Measurements from ENCODE around the gene ATP4A. TPM values are rescaled to one million over a fixed set of nuclear protein-coding genes. Genes with fewer than 3 reads are reported as not detected.

ATP4A gene
- total RNA-seq, 2 donors from 2014 or later = 0.18 TPM; not detected in 1

DNA sequence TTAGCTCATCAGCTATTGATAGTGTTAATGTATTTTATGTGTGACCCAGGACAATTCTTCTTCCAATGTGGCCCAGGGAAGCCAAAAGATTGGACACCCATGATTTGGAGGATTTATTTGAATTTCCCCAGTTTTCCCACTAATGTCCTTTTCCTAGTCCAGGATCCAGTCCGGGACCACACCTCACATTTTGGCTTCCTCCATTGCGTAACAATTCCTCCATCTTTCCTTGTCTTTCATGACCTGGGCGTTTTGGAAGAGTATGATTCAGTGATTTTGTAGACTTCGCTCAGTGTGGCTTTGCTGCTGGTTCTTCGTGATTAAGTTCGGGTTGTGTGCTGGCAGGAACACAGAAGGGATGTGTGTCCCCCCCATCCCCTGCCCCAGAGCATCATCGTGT lies 3.3 kb upstream of the ATP4A start:
- no peaks in the 10 kb centered on the region for H3K9me3 Mint-ChIP-seq
- DNase-seq = no peak

DNA sequence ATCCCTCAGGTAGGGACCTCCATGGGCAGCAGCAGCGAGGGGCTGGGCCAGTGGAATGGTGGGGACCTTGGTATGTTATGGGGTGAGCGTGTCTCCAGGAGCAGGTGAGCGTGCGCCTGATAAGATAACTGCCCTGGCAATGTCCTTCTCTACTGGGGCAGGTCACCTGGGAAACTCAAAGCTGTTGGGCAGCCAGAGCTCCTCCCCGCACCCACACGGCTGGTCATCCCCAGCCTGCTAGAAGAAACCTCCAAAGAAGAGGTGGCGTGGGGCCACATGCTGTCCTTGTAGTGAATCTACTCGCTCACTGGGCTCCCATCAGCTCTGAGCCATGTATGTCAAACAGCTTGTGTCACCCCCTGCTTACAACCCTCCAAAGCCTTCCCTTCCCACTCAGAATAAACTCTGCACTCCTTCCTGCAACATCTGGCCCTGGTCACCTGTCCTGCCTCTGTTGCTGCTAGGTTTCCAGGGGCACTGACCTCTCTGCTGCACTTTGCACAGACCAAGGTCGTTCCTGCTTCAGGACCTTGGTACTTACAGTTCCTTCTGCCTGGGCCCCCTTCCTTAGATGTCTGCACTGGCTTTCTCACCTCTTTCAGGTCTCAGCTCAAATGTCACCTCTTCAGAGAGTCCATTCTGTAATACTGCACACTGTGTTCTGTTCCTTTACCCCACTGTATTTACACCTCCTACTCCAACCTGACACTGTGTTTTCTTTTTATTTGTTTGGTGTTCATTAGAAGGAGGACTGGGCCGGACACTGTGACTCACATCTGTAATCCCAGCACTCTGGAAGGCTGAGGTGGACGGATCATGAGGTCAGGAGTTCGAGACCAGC lies 1.8 kb upstream of the ATP4A start:
- no peaks in the 10 kb centered on the region for H3K36me3 Mint-ChIP-seq (ENCODE audit: low read depth)
- peaks cover 7% of the 10 kb centered on the region for H3K4me1 Mint-ChIP-seq
- WGBS, 2 experiments (ENCODE audit: insufficient coverage in 1 of 2, insufficient read length in 1 of 2) = 84 to 86% methylated on average over 5 to 12 of the region's 12 CpGs

More for the DNA sequence above, 3.3 kb upstream of the ATP4A start:
- WGBS, 2 experiments (ENCODE audit: insufficient coverage in 1 of 2, insufficient read length in 1 of 2) = 98 to 100% methylated on average over 1 to 7 of the region's 7 CpGs
- H3K4me1 Mint-ChIP-seq = peaks cover 7% of the 10 kb centered on the region
- Histone ChIP-seq H3K4me1 (ENCODE audit: control insufficient read depth, insufficient read depth, low read length) (no peaks in the 10 kb centered on the region), H3K4me3 (ENCODE audit: low read length) (no peak overlapping the region), H3K36me3 (ENCODE audit: control insufficient read depth, insufficient read depth, low read length) (no peaks in the 10 kb centered on the region), H3K27me3 (ENCODE audit: control insufficient read depth, insufficient read depth, low read length, poor library complexity, severe bottlenecking) (peaks cover 2% of the 10 kb centered on the region), H3K27ac (ENCODE audit: low read depth, low read length) (no peak overlapping the region), H3K9ac (ENCODE audit: extremely low read depth, low read length, poor library complexity, severe bottlenecking) (no peak overlapping the region), H3K9me3 (ENCODE audit: control insufficient read depth, low read length) (no peaks in the 10 kb centered on the region)
- TF ChIP-seq, protein P1, sequence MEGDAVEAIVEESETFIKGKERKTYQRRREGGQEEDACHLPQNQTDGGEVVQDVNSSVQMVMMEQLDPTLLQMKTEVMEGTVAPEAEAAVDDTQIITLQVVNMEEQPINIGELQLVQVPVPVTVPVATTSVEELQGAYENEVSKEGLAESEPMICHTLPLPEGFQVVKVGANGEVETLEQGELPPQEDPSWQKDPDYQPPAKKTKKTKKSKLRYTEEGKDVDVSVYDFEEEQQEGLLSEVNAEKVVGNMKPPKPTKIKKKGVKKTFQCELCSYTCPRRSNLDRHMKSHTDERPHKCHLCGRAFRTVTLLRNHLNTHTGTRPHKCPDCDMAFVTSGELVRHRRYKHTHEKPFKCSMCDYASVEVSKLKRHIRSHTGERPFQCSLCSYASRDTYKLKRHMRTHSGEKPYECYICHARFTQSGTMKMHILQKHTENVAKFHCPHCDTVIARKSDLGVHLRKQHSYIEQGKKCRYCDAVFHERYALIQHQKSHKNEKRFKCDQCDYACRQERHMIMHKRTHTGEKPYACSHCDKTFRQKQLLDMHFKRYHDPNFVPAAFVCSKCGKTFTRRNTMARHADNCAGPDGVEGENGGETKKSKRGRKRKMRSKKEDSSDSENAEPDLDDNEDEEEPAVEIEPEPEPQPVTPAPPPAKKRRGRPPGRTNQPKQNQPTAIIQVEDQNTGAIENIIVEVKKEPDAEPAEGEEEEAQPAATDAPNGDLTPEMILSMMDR (conservative IDR thresholded peaks at IDR 0.05) = no peak
- H3K36me3 Mint-ChIP-seq (ENCODE audit: low read depth) = no peaks in the 10 kb centered on the region
- H3K4me3 Mint-ChIP-seq = no peak overlapping the region
- H3K27me3 Mint-ChIP-seq (ENCODE audit: insufficient read depth) = peaks cover 30% of the 10 kb centered on the region
- no peak overlapping the region for H3K27ac Mint-ChIP-seq

DNA sequence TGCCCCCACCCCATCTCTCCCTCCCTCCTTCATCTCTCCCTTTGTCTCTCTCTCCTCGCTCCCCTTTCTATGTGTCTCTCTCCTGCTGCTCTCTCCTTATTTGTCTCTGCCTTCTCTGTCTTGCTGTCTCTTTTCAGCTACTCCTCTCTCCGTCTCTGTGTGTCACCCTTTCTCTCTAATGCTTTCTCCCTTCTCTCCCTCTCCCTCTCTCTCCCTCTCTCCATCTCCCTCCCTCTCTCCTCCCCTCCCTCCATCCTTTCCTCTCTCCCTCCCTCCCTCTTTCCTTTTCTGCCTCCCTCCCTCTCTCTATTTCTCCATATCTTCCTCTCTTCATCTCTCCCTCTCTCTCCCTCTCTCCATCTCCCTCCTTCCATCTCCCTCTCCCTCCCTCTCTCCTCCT lies 682 bp downstream of the ATP4A start:
- Histone ChIP-seq H3K4me1 (ENCODE audit: control insufficient read depth, insufficient read depth, low read length) (no peaks in the 10 kb centered on the region), H3K9ac (ENCODE audit: extremely low read depth, low read length, poor library complexity, severe bottlenecking) (no peak overlapping the region), H3K4me3 (ENCODE audit: low read length) (no peak overlapping the region), H3K27ac (ENCODE audit: low read depth, low read length) (no peak overlapping the region), H3K36me3 (ENCODE audit: control insufficient read depth, insufficient read depth, low read length) (no peaks in the 10 kb centered on the region), H3K9me3 (ENCODE audit: control insufficient read depth, low read length) (no peaks in the 10 kb centered on the region), H3K27me3 (ENCODE audit: control insufficient read depth, insufficient read depth, low read length, poor library complexity, severe bottlenecking) (peaks cover 23% of the 10 kb centered on the region)
- Mint-ChIP-seq H3K4me1 (no peaks in the 10 kb centered on the region), H3K27me3 (ENCODE audit: insufficient read depth) (peaks cover 60% of the 10 kb centered on the region), H3K36me3 (ENCODE audit: low read depth) (no peaks in the 10 kb centered on the region), H3K9me3 (no peaks in the 10 kb centered on the region), H3K27ac (no peak overlapping the region), H3K4me3 (no peak overlapping the region)
- TF ChIP-seq, protein P1 (conservative IDR thresholded peaks at IDR 0.05) = no peak
- no peak for DNase-seq
- 71 to 72% methylated on average over 2 of the region's 2 CpGs for WGBS, 2 experiments (ENCODE audit: insufficient coverage in 1 of 2, insufficient read length in 1 of 2)

More for the DNA sequence above, 1.8 kb upstream of the ATP4A start:
- H3K27ac ChIP-seq (ENCODE audit: low read depth, low read length) = no peak overlapping the region
- Mint-ChIP-seq H3K27me3 (ENCODE audit: insufficient read depth) (peaks cover 43% of the 10 kb centered on the region), H3K9me3 (no peaks in the 10 kb centered on the region), H3K4me3 (no peak overlapping the region), H3K27ac (no peak overlapping the region)
- H3K27me3 ChIP-seq (ENCODE audit: control insufficient read depth, insufficient read depth, low read length, poor library complexity, severe bottlenecking) = no peaks in the 10 kb centered on the region
- no peaks in the 10 kb centered on the region for H3K4me1 ChIP-seq (ENCODE audit: control insufficient read depth, insufficient read depth, low read length)
- TF ChIP-seq, protein P1 (conservative IDR thresholded peaks at IDR 0.05) = no peak
- no peak overlapping the region for H3K4me3 ChIP-seq (ENCODE audit: low read length)
- no peak overlapping the region for H3K9ac ChIP-seq (ENCODE audit: extremely low read depth, low read length, poor library complexity, severe bottlenecking)
- DNase-seq = no peak
- H3K9me3 ChIP-seq (ENCODE audit: control insufficient read depth, low read length) = no peaks in the 10 kb centered on the region
- H3K36me3 ChIP-seq (ENCODE audit: control insufficient read depth, insufficient read depth, low read length) = no peaks in the 10 kb centered on the region
